Measurements from ENCODE around the gene REPS1.

The REPS1 gene

GRCh38 chr6:138971601-138972000 is 16.5 kb downstream of the REPS1 start:
- Histone ChIP-seq H3K4me3 (ENCODE audit: insufficient read depth, low read depth, low read length) (no peak overlapping the region), H3K27ac (ENCODE audit: insufficient read depth, low read depth, low read length, poor library complexity, severe bottlenecking) (peak overlapping the region; percentile 38), H3K4me1 (ENCODE audit: control insufficient read depth, insufficient read depth, low read length) (peaks cover 31% of the 10 kb centered on the region), H3K27me3 (ENCODE audit: control insufficient read depth, insufficient read depth, low read length, poor library complexity, severe bottlenecking) (no peaks in the 10 kb centered on the region), H3K36me3 (ENCODE audit: control insufficient read depth, insufficient read depth, low read length) (no peaks in the 10 kb centered on the region), H3K9me3 (ENCODE audit: control insufficient read depth, low read length) (no peaks in the 10 kb centered on the region)
- WGBS, 2 experiments = 35 to 41% methylated on average over 3 of the region's 3 CpGs

GRCh38 chr6:138970856-138971425 is 17.1 kb downstream of the REPS1 start:
- Histone ChIP-seq H3K4me3 (ENCODE audit: insufficient read depth, low read depth, low read length) (no peak overlapping the region), H3K9me3 (ENCODE audit: control insufficient read depth, low read length) (no peaks in the 10 kb centered on the region), H3K27me3 (ENCODE audit: control insufficient read depth, insufficient read depth, low read length, poor library complexity, severe bottlenecking) (no peaks in the 10 kb centered on the region), H3K27ac (ENCODE audit: insufficient read depth, low read depth, low read length, poor library complexity, severe bottlenecking) (no peak overlapping the region), H3K36me3 (ENCODE audit: control insufficient read depth, insufficient read depth, low read length) (no peaks in the 10 kb centered on the region), H3K4me1 (ENCODE audit: control insufficient read depth, insufficient read depth, low read length) (peaks cover 31% of the 10 kb centered on the region)
- WGBS, 2 experiments = 80 to 88% methylated on average over 1 of the region's 1 CpG

- Histone ChIP-seq H3K27ac (ENCODE audit: insufficient read depth, low read depth, low read length, poor library complexity, severe bottlenecking) (no peak overlapping the region), H3K4me3 (ENCODE audit: insufficient read depth, low read depth, low read length) (no peak overlapping the region), H3K27me3 (ENCODE audit: control insufficient read depth, insufficient read depth, low read length, poor library complexity, severe bottlenecking) (no peaks in the 10 kb centered on the region), H3K9me3 (ENCODE audit: control insufficient read depth, low read length) (no peaks in the 10 kb centered on the region), H3K4me1 (ENCODE audit: control insufficient read depth, insufficient read depth, low read length) (peaks cover 31% of the 10 kb centered on the region), H3K36me3 (ENCODE audit: control insufficient read depth, insufficient read depth, low read length) (no peaks in the 10 kb centered on the region)
- WGBS, 2 experiments = 83 to 85% methylated on average over 3 of the region's 3 CpGs
These were observed 17.9 kb downstream of the REPS1 start for GRCh38 chr6:138970159-138970558.

- Histone ChIP-seq H3K9me3 (ENCODE audit: control insufficient read depth, low read length) (no peaks in the 10 kb centered on the region), H3K27ac (ENCODE audit: insufficient read depth, low read depth, low read length, poor library complexity, severe bottlenecking) (no peak overlapping the region), H3K36me3 (ENCODE audit: control insufficient read depth, insufficient read depth, low read length) (no peaks in the 10 kb centered on the region), H3K4me1 (ENCODE audit: control insufficient read depth, insufficient read depth, low read length) (peaks cover 20% of the 10 kb centered on the region), H3K27me3 (ENCODE audit: control insufficient read depth, insufficient read depth, low read length, poor library complexity, severe bottlenecking) (no peaks in the 10 kb centered on the region), H3K4me3 (ENCODE audit: insufficient read depth, low read depth, low read length) (no peak overlapping the region)
- WGBS, 2 experiments = 92 to 94% methylated on average over 5 of the region's 5 CpGs
These were observed 21.2 kb downstream of the REPS1 start for GRCh38 chr6:138966870-138967269.

- Histone ChIP-seq H3K4me1 (ENCODE audit: control insufficient read depth, insufficient read depth, low read length) (peaks cover 12% of the 10 kb centered on the region), H3K36me3 (ENCODE audit: control insufficient read depth, insufficient read depth, low read length) (no peaks in the 10 kb centered on the region), H3K27ac (ENCODE audit: insufficient read depth, low read depth, low read length, poor library complexity, severe bottlenecking) (no peak overlapping the region), H3K27me3 (ENCODE audit: control insufficient read depth, insufficient read depth, low read length, poor library complexity, severe bottlenecking) (no peaks in the 10 kb centered on the region), H3K4me3 (ENCODE audit: insufficient read depth, low read depth, low read length) (no peak overlapping the region), H3K9me3 (ENCODE audit: control insufficient read depth, low read length) (no peaks in the 10 kb centered on the region)
- 93 to 100% methylated on average over 1 to 2 of the region's 2 CpGs for WGBS, 2 experiments
These were observed 22.1 kb downstream of the REPS1 start for GRCh38 chr6:138965971-138966370.

- no peaks in the 10 kb centered on the region for H3K36me3 ChIP-seq (ENCODE audit: control insufficient read depth, insufficient read depth, low read length)
- H3K27me3 ChIP-seq (ENCODE audit: control insufficient read depth, insufficient read depth, low read length, poor library complexity, severe bottlenecking) = no peaks in the 10 kb centered on the region
- H3K4me1 ChIP-seq (ENCODE audit: control insufficient read depth, insufficient read depth, low read length) = peaks cover 6% of the 10 kb centered on the region
- H3K9me3 ChIP-seq (ENCODE audit: control insufficient read depth, low read length) = no peaks in the 10 kb centered on the region
- H3K4me3 ChIP-seq (ENCODE audit: insufficient read depth, low read depth, low read length) = no peak overlapping the region
- WGBS, 2 experiments = 100% methylated on average over 2 of the region's 4 CpGs; no CpG with 5 or more reads in 1 of the 2 experiments
- H3K27ac ChIP-seq (ENCODE audit: insufficient read depth, low read depth, low read length, poor library complexity, severe bottlenecking) = no peak overlapping the region
These were observed 22.7 kb downstream of the REPS1 start for GRCh38 chr6:138965291-138965874.

- Histone ChIP-seq H3K27ac (ENCODE audit: insufficient read depth, low read depth, low read length, poor library complexity, severe bottlenecking) (no peak overlapping the region), H3K4me3 (ENCODE audit: insufficient read depth, low read depth, low read length) (no peak overlapping the region), H3K27me3 (ENCODE audit: control insufficient read depth, insufficient read depth, low read length, poor library complexity, severe bottlenecking) (no peaks in the 10 kb centered on the region), H3K36me3 (ENCODE audit: control insufficient read depth, insufficient read depth, low read length) (no peaks in the 10 kb centered on the region), H3K4me1 (ENCODE audit: control insufficient read depth, insufficient read depth, low read length) (no peaks in the 10 kb centered on the region), H3K9me3 (ENCODE audit: control insufficient read depth, low read length) (no peaks in the 10 kb centered on the region)
- WGBS, 2 experiments = no CpG with 5 or more reads among the region's 1 CpG
These were observed 24.0 kb downstream of the REPS1 start for GRCh38 chr6:138964012-138964411.

- no peaks in the 10 kb centered on the region for H3K4me1 ChIP-seq (ENCODE audit: control insufficient read depth, insufficient read depth, low read length)
- H3K36me3 ChIP-seq (ENCODE audit: control insufficient read depth, insufficient read depth, low read length) = no peaks in the 10 kb centered on the region
- no peak overlapping the region for H3K4me3 ChIP-seq (ENCODE audit: insufficient read depth, low read depth, low read length)
- no peaks in the 10 kb centered on the region for H3K9me3 ChIP-seq (ENCODE audit: control insufficient read depth, low read length)
- WGBS, 2 experiments = 78% methylated on average over 3 of the region's 3 CpGs
- H3K27ac ChIP-seq (ENCODE audit: insufficient read depth, low read depth, low read length, poor library complexity, severe bottlenecking) = no peak overlapping the region
- no peaks in the 10 kb centered on the region for H3K27me3 ChIP-seq (ENCODE audit: control insufficient read depth, insufficient read depth, low read length, poor library complexity, severe bottlenecking)
These were observed 24.5 kb downstream of the REPS1 start for GRCh38 chr6:138963531-138963930.

GRCh38 chr6:138963119-138963518 is 24.9 kb downstream of the REPS1 start:
- no peaks in the 10 kb centered on the region for H3K9me3 ChIP-seq (ENCODE audit: control insufficient read depth, low read length)
- H3K4me3 ChIP-seq (ENCODE audit: insufficient read depth, low read depth, low read length) = no peak overlapping the region
- H3K36me3 ChIP-seq (ENCODE audit: control insufficient read depth, insufficient read depth, low read length) = no peaks in the 10 kb centered on the region
- H3K4me1 ChIP-seq (ENCODE audit: control insufficient read depth, insufficient read depth, low read length) = no peaks in the 10 kb centered on the region
- WGBS, 2 experiments = 92 to 93% methylated on average over 3 of the region's 3 CpGs
- H3K27me3 ChIP-seq (ENCODE audit: control insufficient read depth, insufficient read depth, low read length, poor library complexity, severe bottlenecking) = no peaks in the 10 kb centered on the region
- H3K27ac ChIP-seq (ENCODE audit: insufficient read depth, low read depth, low read length, poor library complexity, severe bottlenecking) = no peak overlapping the region

- Histone ChIP-seq H3K4me1 (ENCODE audit: control insufficient read depth, insufficient read depth, low read length) (no peaks in the 10 kb centered on the region), H3K27me3 (ENCODE audit: control insufficient read depth, insufficient read depth, low read length, poor library complexity, severe bottlenecking) (no peaks in the 10 kb centered on the region), H3K4me3 (ENCODE audit: insufficient read depth, low read depth, low read length) (no peak overlapping the region), H3K9me3 (ENCODE audit: control insufficient read depth, low read length) (no peaks in the 10 kb centered on the region), H3K27ac (ENCODE audit: insufficient read depth, low read depth, low read length, poor library complexity, severe bottlenecking) (no peak overlapping the region), H3K36me3 (ENCODE audit: control insufficient read depth, insufficient read depth, low read length) (no peaks in the 10 kb centered on the region)
- 97 to 100% methylated on average over 3 of the region's 3 CpGs for WGBS, 2 experiments
These were observed 28.5 kb downstream of the REPS1 start for GRCh38 chr6:138959521-138959920.

Data from ectodermal cell (in vitro differentiated cells).